ENCODE data around the gene EML4. TPM values are rescaled to one million over a fixed set of nuclear protein-coding genes. Genes with fewer than 3 reads are reported as not detected.

The EML4 gene
- total and polyA plus RNA-seq, 9 donors = 26.0 to 36.9 (median 29.0) TPM

DNA sequence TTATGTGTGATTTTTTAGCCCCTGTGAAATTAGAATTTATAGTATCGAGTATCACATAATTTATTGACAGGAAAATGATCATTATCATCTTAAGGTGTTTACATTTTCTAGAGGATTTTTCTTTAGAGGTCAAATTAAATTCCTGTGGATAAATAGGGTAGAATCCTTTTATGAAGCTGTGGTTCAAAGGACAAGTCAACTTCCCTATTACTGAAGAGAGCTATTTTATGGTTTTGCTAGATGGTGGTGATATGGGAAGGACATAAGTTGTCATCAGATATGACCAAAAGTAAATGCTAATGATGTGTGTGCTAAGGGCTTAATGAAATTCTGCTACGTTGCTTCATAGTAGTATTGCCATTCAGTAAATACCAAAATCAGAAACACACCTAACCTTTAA is 80.1 kb downstream of the EML4 start:
- H3K27ac ChIP-seq (ENCODE audit: low read length) = peak overlapping the region; percentile 5
- no peak for DNase-seq
- no peaks in the 10 kb centered on the region for H3K27me3 ChIP-seq (ENCODE audit: control insufficient read depth, insufficient read depth, low read length)
- H3K36me3 ChIP-seq (ENCODE audit: control insufficient read depth, insufficient read depth, low read length) = no peaks in the 10 kb centered on the region
- peaks cover 3% of the 10 kb centered on the region for H3K4me1 ChIP-seq (ENCODE audit: control insufficient read depth, insufficient read depth, low read length)
- no CpG with 5 or more reads among the region's 2 CpGs for WGBS (ENCODE audit: insufficient coverage)
- no peak overlapping the region for H3K4me3 ChIP-seq (ENCODE audit: low read length)
- no peaks in the 10 kb centered on the region for H3K9me3 ChIP-seq (replicated peaks; ENCODE audit: control insufficient read depth, low read depth, low read length)

DNA sequence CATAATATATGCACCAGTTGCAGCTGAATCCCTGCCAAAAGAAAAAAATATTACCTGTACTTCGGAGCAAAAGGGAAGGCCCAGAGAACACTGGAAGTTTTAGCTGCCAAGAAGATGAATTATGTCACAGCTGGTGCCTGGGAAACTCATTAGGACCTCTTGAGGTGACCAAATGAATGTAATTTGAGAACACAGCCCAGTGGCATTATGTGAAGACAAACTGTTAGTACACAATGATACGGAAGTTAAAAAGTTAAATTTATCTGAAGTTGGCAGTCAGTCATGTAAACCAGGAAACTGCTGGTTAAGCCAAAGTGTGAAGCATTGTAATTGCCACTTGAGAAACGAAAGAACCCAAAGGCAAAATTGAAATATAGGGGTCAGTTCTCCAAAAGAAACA is 80.7 kb downstream of the EML4 start:
- Histone ChIP-seq H3K4me1 (ENCODE audit: control insufficient read depth, insufficient read depth, low read length) (peaks cover 3% of the 10 kb centered on the region), H3K27me3 (ENCODE audit: control insufficient read depth, insufficient read depth, low read length) (no peaks in the 10 kb centered on the region), H3K27ac (ENCODE audit: low read length) (no peak overlapping the region), H3K4me3 (ENCODE audit: low read length) (no peak overlapping the region), H3K36me3 (ENCODE audit: control insufficient read depth, insufficient read depth, low read length) (no peaks in the 10 kb centered on the region), H3K9me3 (replicated peaks; ENCODE audit: control insufficient read depth, low read depth, low read length) (no peaks in the 10 kb centered on the region)
- peak; percentile 82 for DNase-seq
- WGBS (ENCODE audit: insufficient coverage) = 17% methylated on average over 2 of the region's 3 CpGs

DNA sequence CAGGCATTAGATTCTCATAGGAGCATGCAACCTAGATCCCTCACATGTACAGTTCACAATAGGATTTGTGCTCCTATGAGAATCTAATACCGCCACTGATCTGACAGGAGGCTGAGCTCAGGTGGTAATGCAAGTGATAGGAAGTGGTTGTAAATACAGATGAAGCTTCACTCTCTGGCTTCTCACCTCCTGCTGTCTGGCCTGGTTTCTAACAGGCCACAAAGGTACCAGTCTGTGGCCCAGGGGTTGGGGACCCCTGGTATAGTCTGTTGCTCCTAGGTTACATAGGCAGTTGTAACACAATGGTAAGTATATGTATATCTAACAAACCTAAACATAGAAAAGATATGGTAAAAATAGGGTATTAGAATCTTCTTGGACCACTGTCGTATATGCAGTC is 81.8 kb downstream of the EML4 start:
- Histone ChIP-seq H3K27ac (ENCODE audit: low read length) (no peak overlapping the region), H3K4me1 (ENCODE audit: control insufficient read depth, insufficient read depth, low read length) (peaks cover 3% of the 10 kb centered on the region), H3K36me3 (ENCODE audit: control insufficient read depth, insufficient read depth, low read length) (no peaks in the 10 kb centered on the region), H3K27me3 (ENCODE audit: control insufficient read depth, insufficient read depth, low read length) (no peaks in the 10 kb centered on the region), H3K4me3 (ENCODE audit: low read length) (no peak overlapping the region), H3K9me3 (replicated peaks; ENCODE audit: control insufficient read depth, low read depth, low read length) (no peaks in the 10 kb centered on the region)
- WGBS (ENCODE audit: insufficient coverage) = no CpG with 5 or more reads among the region's 2 CpGs
- DNase-seq = no peak

DNA sequence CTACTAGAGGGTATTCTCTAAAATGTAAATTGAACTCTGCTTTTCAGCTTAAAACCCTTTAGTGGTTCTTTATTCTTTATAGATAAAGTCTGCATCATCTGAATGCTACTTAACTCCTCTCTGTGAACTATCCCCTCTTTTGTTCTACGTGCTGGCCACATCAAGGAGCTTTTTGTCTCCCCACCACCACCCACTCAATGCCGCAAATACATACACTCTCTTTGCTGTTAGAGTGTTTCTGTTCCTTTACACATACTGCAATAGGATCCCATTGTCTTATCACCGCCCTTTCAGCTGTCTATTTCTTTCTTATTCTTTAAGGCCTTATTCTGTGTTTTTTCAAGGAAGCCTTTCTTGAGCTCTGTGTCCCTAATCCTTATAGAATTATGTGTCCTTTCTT is 83.3 kb downstream of the EML4 start:
- no peaks in the 10 kb centered on the region for H3K9me3 ChIP-seq (replicated peaks; ENCODE audit: control insufficient read depth, low read depth, low read length)
- no peak for DNase-seq
- peaks cover 3% of the 10 kb centered on the region for H3K4me1 ChIP-seq (ENCODE audit: control insufficient read depth, insufficient read depth, low read length)
- no peak overlapping the region for H3K4me3 ChIP-seq (ENCODE audit: low read length)
- 81% methylated on average over 2 of the region's 3 CpGs for WGBS (ENCODE audit: insufficient coverage)
- no peaks in the 10 kb centered on the region for H3K36me3 ChIP-seq (ENCODE audit: control insufficient read depth, insufficient read depth, low read length)
- H3K27me3 ChIP-seq (ENCODE audit: control insufficient read depth, insufficient read depth, low read length) = no peaks in the 10 kb centered on the region
- H3K27ac ChIP-seq (ENCODE audit: low read length) = no peak overlapping the region

DNA sequence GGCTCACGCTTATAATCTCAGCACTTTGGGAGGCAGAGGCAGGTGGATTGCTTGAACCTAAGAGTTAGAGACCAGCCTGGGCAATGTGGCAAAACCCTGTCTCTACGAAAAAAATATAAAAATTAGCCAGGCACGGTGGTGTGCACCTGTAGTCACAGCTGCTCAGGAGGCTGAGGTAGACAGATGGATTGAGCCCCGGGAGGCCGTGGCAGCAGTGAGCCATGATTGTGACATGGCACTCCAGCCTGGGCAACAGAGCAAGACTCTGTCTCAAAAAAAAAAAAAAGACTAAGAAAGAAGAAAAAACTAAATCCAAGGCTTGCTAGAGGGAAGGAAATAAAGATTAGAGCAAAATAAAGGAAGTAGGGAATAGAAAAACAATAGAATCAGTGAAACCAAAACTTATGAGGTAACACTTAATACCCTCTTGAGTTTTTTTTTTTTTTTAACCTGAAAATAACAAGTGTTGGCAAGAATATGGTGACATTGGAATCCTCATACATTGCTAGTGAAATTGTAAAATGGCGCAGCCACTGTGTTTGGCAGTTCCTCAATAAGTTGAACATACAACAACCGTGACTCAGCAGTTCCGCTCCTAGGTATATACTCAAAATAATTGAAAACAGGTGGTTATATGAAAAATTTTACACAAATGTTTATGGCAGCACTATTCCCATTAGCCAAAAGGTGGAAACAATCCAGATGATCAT is 85.2 kb downstream of the EML4 start:
- peak; percentile 63 for DNase-seq
- Histone ChIP-seq H3K36me3 (ENCODE audit: control insufficient read depth, insufficient read depth, low read length) (peaks cover 2% of the 10 kb centered on the region), H3K27ac (ENCODE audit: low read length) (no peak overlapping the region), H3K4me3 (ENCODE audit: low read length) (no peak overlapping the region), H3K4me1 (ENCODE audit: control insufficient read depth, insufficient read depth, low read length) (peaks cover 3% of the 10 kb centered on the region), H3K9me3 (replicated peaks; ENCODE audit: control insufficient read depth, low read depth, low read length) (no peaks in the 10 kb centered on the region), H3K27me3 (ENCODE audit: control insufficient read depth, insufficient read depth, low read length) (no peaks in the 10 kb centered on the region)
- WGBS (ENCODE audit: insufficient coverage) = 92% methylated on average over 4 of the region's 8 CpGs

DNA sequence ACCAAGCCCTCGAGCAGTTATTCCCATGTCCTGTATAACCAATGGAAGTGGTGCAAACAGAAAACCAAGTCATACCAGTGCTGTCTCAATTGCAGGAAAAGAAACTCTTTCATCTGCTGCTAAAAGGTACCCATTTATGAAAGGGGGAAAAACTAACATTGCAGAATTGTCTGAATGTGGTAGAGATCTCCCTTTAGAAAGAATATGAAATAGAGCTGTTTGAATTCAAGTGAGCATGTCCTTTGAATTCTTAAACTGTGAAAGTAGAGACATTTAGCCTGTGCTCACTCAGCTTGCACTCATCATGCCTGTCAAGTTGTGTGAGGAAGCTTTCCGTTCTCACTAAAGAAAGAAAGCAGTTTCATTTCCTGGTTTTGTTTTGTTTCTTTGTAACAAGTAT is 87.4 kb downstream of the EML4 start:
- Histone ChIP-seq H3K9me3 (replicated peaks; ENCODE audit: control insufficient read depth, low read depth, low read length) (no peaks in the 10 kb centered on the region), H3K27me3 (ENCODE audit: control insufficient read depth, insufficient read depth, low read length) (no peaks in the 10 kb centered on the region), H3K36me3 (ENCODE audit: control insufficient read depth, insufficient read depth, low read length) (peaks cover 2% of the 10 kb centered on the region), H3K4me3 (ENCODE audit: low read length) (no peak overlapping the region), H3K4me1 (ENCODE audit: control insufficient read depth, insufficient read depth, low read length) (no peaks in the 10 kb centered on the region), H3K27ac (ENCODE audit: low read length) (no peak overlapping the region)
- no peak for DNase-seq
- no CpG with 5 or more reads among the region's 2 CpGs for WGBS (ENCODE audit: insufficient coverage)

DNA sequence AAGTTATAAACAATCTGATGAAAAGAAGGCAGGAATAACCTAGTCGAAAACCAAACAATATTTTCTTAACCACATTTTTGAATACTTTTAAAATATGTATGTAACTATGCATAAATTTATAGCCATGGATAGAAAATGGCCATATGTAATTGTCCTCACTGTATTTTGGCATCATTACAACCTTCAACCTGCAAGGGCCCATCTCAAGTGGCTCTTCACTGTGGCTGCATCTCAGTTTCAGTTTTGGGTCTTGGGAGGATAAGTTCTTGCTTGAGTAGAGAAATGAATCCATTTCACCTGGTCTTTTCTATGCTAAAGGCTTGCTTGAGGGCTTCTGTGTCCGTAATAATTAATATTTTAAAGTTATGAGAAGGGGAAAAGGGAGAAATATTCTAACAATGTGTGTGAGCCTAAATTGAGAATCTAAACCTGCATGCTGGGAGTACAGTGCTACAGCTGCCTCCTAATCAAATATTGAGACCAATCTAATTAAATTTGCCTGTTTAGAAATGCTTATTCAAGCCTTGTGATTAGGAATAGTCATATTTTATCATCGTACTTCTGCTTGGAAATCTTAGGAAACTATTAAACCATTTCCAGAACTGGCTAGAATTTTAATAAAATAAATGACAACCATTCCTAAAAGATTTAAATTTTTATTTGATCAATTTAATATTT is 92.5 kb downstream of the EML4 start:
- peaks cover 2% of the 10 kb centered on the region for H3K36me3 ChIP-seq (ENCODE audit: control insufficient read depth, insufficient read depth, low read length)
- no peak overlapping the region for H3K4me3 ChIP-seq (ENCODE audit: low read length)
- no peaks in the 10 kb centered on the region for H3K4me1 ChIP-seq (ENCODE audit: control insufficient read depth, insufficient read depth, low read length)
- H3K9me3 ChIP-seq (replicated peaks; ENCODE audit: control insufficient read depth, low read depth, low read length) = no peaks in the 10 kb centered on the region
- DNase-seq = no peak
- H3K27me3 ChIP-seq (ENCODE audit: control insufficient read depth, insufficient read depth, low read length) = no peaks in the 10 kb centered on the region
- H3K27ac ChIP-seq (ENCODE audit: low read length) = no peak overlapping the region
- no CpG with 5 or more reads among the region's 3 CpGs for WGBS (ENCODE audit: insufficient coverage)

DNA sequence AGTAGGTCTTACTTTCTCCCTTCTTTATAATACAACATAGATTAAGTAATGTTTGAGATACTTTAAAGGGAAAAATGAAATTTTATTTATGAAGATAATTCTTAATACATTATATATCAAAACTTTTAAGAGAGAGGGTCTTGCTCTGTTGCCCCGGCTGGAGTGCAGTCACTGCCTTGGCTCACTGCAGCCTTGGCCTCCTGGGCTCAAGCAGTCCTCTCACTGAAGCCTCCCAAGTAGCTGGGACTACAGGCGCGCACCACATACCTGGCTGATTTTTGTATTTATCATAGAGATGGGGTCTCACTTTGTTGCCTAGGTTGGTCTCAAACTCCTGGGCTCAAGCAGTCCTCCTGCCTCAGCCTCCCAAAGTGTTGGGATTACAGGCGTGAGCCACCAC is 97.1 kb downstream of the EML4 start:
- WGBS (ENCODE audit: insufficient coverage) = 100% methylated on average over 1 of the region's 4 CpGs
- Histone ChIP-seq H3K27me3 (ENCODE audit: control insufficient read depth, insufficient read depth, low read length) (no peaks in the 10 kb centered on the region), H3K27ac (ENCODE audit: low read length) (no peak overlapping the region), H3K4me1 (ENCODE audit: control insufficient read depth, insufficient read depth, low read length) (no peaks in the 10 kb centered on the region), H3K4me3 (ENCODE audit: low read length) (no peak overlapping the region), H3K36me3 (ENCODE audit: control insufficient read depth, insufficient read depth, low read length) (no peaks in the 10 kb centered on the region), H3K9me3 (replicated peaks; ENCODE audit: control insufficient read depth, low read depth, low read length) (no peaks in the 10 kb centered on the region)
- no peak for DNase-seq

DNA sequence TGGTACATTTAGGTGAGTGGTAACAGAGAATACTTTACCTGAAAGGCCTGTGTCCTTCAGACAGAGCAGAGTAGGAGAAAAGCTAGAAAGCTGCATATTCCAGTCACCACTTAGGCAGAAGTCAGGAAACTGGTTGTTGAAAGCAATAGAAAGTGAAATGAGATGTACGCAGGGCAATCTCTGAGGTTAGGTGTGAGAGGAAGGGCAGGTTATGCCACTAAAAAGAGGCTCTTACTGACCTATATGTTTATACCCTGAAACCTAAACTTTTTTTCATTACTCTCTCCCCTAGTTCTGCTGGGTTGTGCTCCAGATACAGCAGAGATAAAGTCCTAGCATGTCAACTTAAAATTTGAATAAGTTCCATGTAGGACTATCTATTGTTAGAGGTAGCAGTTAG is 98.4 kb downstream of the EML4 start:
- H3K4me3 ChIP-seq (ENCODE audit: low read length) = no peak overlapping the region
- H3K27ac ChIP-seq (ENCODE audit: low read length) = no peak overlapping the region
- no peaks in the 10 kb centered on the region for H3K36me3 ChIP-seq (ENCODE audit: control insufficient read depth, insufficient read depth, low read length)
- no peaks in the 10 kb centered on the region for H3K9me3 ChIP-seq (replicated peaks; ENCODE audit: control insufficient read depth, low read depth, low read length)
- WGBS (ENCODE audit: insufficient coverage) = no CpG with 5 or more reads among the region's 1 CpG
- no peak for DNase-seq
- no peaks in the 10 kb centered on the region for H3K27me3 ChIP-seq (ENCODE audit: control insufficient read depth, insufficient read depth, low read length)
- no peaks in the 10 kb centered on the region for H3K4me1 ChIP-seq (ENCODE audit: control insufficient read depth, insufficient read depth, low read length)

DNA sequence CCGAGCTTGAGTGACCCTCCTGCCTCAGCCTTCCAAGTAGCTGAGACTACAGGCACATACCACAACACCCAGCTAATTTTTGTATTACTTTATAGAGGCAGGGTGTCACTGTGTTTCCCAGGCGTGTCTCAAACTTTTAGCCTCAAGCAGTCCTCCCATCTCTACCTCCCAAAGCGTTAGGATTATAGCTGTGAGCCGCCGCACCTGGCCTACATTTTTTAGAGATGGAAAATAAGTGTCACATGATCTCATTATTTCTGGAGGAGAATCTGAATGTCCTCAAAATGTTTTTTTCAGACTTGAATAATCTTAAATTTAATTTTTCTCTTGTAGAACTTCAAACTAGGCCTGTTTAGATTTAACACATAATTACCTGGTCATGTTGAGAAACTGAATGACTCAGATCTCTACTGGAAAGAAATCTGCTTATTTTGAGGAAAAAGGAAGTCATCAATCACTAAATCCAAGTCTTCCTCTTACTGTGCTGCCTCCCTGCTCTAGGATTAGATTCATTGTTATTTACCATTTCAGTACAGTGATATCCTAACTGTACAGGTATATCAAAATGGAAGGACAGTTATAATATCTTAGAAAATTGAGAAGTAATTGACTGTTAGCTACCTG is 99.5 kb downstream of the EML4 start:
- Histone ChIP-seq H3K36me3 (ENCODE audit: control insufficient read depth, insufficient read depth, low read length) (no peaks in the 10 kb centered on the region), H3K4me1 (ENCODE audit: control insufficient read depth, insufficient read depth, low read length) (no peaks in the 10 kb centered on the region), H3K27ac (ENCODE audit: low read length) (no peak overlapping the region), H3K4me3 (ENCODE audit: low read length) (no peak overlapping the region), H3K9me3 (replicated peaks; ENCODE audit: control insufficient read depth, low read depth, low read length) (no peaks in the 10 kb centered on the region), H3K27me3 (ENCODE audit: control insufficient read depth, insufficient read depth, low read length) (no peaks in the 10 kb centered on the region)
- DNase-seq = no peak
- WGBS (ENCODE audit: insufficient coverage) = no CpG with 5 or more reads among the region's 5 CpGs

Data from muscle of leg (tissue), 11 donors.